CD4-positive, alpha-beta T cell treated with Interleukin-15 for 1 hour (primary cell): Measurements from ENCODE around the gene TENM3.
"Not testable (repeated sequence)": the region's sequence is repeated elsewhere in the genome, so short reads cannot be mapped to it uniquely, and the experiment has no call there.

Source experiments
- DNase-seq: peaks from one replicate; pipeline ENCODE4 v3.0.0-alpha.2; 2020

TENM3 gene

DNA sequence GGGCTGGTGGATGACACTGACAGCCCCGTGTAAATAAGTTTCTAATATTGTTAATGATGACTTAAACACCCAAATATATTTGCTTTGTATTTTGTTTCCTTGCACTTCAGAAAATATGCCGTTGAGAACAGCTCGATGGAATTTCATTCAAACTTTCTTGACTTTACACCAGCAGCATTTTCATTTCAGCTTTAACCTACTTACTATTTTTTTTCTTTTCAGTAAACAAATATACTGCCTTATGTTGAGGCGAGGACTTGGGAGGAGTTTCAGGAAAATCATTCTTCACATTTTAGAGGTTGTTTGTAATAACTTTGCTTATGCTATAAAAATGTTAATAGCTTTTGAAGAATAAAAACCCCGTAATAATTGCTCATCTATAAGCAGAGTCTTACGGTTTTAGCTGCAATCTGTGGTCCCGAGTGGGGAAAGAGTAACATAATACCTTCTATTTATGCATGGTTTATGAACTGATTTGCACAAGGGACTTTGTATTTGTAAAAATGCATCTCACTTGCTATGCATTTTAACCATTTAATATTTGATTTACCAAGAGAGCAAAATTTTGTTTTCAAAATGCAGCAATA lies 14.1 kb upstream of the TENM3 start:
- DNase-seq = no peak

DNA sequence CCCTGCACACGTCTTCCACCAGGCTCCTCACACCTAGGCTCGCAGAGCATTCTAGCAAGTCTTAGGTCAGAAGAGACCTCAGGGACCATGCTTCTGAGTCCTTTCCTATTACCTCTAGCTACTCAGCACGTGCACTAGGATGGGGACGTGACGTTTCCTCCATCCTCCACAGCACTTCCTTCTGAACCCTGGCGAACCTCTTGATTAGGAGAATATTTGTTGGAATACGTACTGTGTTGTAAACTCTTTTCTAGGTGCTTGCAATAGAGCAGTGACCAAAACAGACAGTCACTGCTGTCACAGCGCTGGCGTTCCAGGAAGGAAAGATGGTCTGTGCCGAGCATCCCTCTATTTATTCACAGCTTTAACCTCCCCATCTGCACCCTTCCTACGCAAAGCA lies 12.9 kb upstream of the TENM3 start:
- no peak for DNase-seq

DNA sequence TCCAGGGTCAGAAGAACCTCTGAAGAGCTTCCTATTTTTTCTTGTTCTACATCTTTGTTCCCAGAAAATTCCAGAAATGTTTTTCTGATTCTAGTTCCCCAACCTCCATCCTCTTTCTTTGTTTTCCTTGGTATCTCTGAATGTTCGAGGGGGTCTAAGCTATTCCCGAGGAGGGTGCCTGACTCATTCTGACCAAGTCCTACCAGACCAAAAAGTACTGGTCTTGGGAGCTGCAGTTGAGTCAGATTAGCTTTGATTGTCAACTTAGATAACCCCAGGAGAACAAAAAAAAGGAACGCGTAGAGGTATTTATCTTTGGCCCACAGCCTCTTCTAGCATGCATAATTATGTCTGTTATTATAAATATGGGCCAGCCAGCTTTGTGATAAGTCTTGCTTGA lies 12.1 kb upstream of the TENM3 start:
- no peak for DNase-seq

DNA sequence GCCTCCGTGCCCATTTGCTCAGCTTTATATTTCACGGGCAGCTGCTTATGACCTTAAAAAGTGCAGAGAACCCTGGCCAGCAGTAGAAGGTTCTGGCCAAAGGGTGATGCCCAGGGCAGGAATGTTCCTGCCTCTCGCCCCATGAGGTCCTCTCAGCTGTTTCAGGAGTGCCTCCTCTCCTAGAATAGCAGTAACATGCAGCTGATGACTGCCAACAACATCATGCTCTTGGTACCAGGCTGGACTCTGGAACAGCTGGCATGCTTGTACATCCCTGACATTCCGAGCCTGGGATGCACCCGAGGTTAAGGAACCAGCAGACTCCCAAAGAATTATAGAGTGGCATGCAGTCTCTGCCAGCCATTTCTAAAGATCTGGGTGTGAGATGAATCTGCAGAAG lies 11.7 kb upstream of the TENM3 start:
- no peak for DNase-seq

DNA sequence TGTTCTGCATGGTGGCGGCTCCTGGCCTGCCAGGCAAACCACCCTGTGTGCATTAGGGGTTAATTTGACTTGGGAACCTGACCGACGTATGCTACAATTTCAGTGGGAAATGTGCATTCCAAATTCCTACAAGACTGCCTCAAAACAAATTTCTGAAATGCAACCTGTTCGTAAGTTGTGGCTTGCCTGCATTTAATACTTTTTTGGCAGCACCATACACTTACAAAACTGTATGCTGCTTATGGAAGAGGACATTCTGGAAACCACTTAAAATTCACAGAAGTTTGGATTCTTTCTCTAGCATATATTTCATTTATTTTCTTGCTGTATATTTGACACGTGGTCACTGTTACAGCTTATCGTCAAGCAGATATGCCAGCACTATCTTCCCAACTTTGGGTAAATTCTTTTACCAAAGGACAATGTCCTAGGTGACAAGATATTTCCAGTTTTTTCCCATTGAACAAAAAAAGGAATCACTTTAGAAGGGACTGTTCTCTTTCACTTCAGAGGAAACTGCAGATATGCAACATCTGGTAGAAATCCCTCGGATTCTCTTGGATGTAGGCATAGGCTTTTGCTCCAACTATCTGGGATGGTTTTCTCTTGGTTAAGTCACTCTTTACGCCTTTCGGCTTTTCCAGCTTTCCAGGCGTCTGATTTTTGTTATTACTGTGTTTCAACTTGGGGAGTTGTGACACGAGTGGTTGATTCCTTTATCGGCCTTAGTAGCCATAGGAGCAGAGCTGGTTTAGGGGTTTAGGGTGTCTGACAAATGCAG lies 9.7 kb upstream of the TENM3 start:
- no peak for DNase-seq

DNA sequence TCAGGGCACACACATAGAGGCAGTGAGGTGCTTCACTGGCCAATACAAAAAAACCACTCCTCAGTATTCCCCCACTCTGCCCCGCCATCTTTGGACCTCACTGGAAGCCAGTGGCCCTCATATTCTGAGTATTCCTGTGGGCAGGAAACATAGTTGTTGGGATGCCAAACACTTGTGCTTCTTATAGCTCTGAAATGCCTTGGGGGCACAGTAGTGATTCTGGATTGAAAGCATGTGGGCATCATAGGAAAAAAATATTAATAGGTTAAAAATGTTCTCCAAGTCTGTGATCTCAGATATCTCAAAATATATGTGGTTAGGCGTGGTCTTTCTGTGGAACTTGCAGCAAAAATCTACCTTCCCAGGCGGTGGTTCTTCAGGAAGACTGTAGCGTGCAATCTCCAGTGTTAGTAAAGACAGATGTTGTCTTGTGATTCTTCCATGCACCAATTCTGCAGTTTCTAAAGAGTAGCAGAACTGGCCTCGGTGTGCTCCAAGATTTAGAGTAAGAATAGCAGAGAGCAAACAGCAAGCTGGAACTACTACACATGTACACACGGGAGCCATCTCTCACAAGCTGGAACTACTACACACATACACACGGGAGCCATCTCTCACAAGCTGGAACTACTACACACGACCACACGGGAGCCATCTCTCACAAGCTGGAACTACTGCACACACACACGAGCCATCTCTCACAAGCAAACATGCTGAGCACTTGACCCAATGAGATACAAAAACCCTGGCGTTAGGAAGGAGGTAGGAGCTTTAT lies 8.0 kb upstream of the TENM3 start:
- DNase-seq = no peak

DNA sequence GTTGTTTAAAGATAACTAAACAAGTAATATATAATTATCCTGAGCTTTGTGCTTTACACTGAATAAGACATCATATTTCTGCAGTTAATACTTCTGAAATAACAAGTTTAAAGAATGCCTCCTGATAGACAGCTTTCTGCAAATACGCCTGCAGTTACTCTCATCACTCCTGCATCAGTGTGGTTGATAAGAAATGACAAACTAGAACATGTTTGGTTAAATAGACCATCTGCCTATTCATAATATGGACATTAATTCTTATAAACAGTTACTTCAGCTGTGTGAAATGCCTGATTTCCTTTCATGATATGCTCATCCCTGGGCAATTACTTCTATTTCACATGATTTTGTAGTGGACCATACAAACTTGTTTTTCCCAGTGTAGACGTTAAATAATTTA lies 7.0 kb upstream of the TENM3 start:
- DNase-seq = no peak

DNA sequence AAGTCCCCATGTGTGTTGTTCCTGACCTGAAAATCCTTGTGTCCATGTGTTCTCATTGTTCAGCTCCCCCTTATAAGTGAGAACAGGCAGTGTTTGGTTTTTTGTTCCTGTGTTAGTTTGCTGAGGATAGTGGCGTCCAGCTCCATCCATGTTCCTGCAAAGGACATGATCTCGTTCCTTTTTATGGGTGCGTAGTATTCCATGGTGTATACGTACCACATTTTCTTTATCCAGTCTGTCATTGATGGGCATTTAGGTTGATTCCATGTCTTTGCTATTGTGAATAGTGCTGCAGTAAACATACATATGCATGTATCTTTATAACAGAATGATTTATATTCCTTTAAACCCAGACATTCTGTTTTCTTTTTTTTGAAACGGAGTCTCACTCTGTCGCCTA lies 6.2 kb upstream of the TENM3 start:
- DNase-seq = not testable (repeated sequence)

DNA sequence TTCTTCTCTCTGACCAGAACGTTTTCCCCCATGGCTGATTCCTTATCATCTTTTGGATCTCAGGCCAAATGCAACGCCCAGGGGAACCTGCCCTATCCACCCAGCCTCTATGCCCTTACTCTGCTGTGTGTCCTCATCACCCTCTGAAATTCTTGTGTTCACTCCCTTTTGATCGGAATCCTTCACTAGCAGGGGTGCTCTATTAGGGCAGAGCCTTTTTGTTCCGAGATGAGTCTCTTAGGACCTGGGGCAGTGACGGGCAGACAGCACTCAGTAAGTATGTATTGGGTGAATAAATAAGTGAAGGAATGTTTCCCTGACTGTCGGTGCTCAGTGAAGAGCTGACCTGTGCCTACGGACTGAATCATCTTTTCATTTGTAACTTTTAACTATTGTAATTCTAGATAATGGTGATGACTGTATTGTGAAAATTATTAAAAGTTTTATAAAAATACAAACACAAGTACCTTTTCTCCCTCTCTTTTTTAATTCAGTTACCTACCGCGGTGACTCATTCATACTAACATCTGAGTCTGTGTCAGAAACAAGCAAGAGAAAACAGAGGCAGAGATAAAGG lies 4.8 kb upstream of the TENM3 start:
- no peak for DNase-seq

DNA sequence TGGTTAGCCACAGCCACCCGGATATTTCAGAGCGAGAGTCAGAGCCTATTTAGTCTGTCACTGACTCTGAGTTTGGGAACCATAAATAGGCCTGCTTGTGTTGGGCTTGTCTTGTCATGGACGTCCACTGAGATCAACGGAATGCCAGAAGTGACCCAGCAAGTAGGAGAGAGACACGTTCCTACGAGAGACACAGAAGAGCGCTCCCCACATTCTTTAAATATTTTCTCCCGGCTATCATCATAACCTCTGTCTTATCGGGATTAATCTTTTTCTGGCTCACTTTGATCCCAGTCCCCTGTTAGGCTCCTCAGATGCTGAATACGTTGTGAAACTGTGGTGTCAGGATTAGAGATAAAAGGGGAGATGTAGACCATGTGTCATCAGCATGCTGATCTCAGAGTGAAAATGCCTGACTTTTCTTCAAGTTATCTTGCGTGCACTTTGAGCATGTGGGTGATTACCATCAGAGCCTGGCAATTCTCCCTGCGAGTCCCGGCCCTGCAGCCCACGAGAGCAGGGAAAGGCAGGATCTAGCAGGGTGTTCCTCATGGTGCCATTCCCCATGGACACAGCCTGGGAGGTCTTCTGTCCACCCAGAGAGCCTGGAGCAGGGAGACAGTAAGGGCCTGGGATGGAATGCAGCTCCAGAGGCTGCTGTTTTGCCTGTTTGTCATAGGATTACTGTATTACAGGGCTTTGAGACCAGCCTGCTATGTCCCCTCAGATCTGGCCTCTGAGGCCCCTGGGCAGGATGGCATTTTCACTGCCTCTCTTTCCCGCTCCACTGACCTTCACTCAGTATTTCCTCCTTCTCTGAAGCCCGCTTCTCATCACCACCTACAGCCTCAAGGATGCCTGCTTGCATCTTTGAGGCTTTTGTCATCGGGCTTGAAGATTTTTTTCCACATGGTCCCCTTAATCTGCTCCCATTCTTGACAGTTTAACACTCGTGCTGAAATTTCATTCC lies 2.8 kb upstream of the TENM3 start:
- no peak for DNase-seq

DNA sequence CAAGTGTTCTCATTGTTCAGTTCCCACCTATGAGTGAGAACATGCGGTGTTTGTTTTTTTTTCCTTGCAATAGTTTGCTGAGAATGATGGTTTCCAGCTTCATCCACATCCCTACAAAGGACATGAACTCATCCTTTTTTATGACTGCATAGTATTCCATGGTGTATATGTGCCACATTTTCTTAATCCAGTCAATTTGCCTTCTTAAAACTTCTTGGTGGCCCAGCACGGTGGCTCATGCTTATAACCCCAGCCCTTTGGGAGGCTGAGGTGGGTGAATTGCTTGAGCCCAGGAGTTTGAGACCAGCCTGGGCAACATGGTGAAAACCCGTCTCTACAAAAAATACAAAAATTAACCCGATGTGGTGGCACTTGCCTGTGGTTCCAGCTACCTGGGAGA lies 942 bp upstream of the TENM3 start:
- not testable (repeated sequence) for DNase-seq

DNA sequence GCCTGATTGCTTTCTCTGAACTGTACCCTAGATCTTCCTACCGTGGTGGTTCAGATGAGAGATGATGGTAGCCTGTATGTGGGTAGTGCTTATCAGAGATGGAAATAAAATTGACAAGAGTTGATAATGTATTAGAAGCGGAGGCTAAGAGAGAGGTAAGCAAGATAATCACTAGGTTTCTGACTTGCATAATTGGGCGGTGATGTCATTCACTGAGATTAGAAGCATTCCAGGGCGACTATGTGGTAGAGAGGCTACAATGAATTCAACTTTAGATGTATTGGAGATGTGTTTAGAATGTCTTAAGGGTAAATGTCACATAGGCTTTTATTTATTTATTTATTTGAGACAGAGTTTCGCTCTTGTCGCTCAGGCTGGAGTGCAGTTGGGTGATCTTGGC lies 415 bp upstream of the TENM3 start:
- DNase-seq = no peak

DNA sequence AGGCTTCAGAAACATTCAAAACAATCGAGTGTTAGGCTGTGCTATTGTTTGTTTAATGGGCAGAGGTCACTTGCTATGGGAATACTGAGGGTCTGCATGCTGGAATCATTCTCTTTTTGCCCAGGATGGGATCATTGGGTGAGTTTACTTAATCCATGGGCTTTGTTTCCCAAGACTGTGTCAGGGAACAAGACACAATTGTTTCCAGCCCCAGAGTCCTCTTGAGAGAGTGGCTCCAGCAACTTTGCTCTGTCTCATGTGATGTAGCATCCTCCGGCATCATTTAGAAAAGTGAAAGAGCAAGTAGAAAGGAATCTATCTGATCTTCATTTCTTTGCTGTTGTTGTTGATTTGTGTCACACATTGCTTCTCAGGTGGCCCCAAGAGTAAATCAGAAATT lies 1.8 kb downstream of the TENM3 start:
- DNase-seq = no peak

DNA sequence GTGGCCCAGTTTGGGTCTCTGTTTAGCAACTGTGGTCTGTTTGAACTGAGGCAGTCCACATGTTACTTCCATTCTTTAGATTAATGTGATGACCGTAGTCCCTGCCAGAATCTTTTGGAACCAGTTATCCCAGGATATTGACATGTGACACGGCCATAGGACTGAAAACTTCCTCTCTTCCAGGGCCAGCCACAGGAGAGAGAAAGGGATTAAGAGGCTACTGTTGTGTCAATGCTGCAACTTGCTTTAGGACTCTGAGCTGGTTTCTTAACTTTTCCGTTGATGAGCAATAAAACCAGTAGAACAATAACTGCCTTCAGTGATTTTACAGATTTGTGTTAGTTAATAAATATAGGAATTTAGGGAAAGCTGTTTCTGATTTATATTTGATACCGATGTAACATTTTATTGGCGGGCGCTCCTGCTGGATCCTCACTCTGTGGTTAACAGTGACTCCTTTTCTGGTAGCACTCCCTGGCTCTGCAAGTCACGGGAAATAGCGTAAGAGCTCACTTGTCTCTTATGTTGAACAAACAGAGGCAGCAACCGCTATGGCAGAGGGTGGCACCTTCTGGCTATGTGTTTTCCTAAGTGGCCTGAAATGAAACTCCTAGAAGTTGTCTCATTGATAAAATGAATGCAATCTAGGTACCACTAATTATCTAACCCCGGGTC lies 2.5 kb downstream of the TENM3 start:
- DNase-seq = no peak

DNA sequence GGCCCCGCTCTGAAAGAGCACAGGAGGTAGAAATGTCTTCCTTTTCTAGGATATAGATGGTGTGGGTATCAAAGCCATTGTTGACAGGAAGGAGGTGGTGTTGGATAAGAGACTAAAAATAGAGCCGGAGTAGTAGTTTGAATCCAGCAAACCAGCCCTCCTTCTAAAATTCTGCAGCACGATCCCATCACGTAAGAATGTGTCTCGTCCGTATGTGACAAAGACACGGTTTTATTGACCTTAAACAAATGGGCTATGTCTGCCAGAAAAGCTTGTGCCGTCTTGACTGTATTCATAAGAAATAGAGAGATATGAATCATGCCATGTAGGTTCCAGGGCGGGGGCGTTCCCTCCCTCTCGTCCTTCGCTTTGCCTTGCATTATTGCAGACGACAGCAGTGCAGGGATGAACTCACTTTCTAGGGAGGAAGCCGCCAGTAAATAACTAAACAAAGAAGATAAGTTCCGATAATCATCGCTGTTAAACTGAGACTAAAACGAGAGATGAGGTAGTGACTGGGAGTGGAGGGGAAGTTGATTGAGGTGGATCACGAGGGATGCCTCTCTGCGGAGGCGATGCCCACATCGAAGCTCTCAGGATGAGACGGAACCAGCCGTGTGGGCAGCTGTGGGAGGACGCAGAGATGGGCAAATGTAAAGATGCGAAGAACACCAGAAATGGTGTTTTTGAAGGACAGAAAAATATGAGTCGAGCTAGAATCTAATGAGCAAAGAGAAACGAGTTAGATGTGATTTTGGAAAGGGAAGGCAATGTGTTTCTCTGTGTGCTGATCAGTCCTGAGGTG lies 3.4 kb downstream of the TENM3 start:
- no peak for DNase-seq

DNA sequence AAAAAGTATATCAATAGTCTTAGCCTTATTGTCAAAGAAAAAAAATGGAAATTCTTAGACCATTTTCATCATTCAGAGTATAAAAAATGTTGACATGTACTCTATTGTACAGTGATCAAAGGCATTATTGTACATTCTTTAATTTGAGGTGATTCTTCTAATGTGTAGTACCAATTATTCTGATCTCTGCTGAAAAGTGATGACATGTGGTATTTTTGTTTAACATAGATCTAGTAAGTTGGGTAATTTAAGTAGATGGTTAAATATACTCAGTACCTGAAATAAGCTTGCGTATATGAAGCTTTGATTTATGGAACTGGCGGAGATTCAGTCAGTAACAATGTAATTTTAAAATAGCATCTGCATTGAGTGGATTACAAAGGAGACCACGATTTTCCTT lies 5.1 kb downstream of the TENM3 start:
- DNase-seq = no peak

DNA sequence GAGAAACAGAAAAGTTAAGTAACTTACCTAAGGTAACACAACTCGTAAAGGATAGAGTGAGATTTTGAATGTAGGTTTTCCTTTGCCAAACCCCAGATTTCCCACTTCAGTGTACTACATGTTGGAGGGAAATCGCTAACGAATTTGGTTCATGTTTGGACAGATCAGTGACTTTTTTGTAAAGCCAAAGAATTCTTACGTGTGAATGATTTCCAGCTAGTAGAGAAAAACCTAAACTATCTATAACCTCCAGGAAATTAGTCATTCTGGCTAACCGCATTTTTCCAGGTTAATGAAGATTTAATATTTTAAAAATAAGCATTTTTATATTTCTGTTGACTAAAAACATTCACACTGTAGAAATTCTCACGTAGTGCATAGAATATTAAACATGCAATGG lies 7.2 kb downstream of the TENM3 start:
- DNase-seq = no peak

DNA sequence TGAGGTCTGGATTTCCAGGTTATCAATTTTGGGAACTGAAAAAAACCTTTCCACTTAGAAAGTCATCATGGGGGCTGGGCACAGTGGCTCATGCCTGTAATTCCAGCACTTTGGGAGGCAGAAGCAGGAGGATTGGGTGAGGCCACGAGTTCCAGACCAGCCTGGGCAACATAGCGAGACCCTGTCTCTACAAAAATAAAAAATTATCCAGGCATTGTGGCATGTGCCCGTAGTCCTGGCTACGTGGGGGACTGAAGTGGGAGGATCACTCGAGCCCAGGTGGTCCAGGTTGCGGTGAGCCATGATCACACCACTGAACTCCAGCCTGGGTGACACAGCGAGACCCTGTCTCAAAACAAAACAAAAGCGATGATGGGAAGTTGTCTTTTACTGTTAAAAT lies 7.9 kb downstream of the TENM3 start:
- DNase-seq = no peak

DNA sequence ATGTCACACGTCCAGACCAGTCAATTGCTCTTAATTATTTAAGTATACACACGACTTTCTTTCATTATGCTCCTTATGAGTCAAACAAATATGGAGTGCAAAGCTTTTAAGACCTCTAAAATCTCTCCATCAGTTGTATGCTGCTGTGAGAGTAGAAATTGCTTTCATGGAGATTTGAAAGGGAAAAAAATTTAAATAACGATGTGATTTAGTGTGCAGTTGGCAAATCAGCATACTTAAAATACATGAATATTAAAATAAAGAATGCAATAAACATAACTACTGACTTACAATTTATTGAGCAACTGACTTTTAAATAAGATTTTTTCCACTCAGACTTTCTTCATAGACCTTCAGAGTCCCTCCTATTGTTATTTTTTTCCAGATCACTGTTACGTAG lies 9.0 kb downstream of the TENM3 start:
- no peak for DNase-seq

DNA sequence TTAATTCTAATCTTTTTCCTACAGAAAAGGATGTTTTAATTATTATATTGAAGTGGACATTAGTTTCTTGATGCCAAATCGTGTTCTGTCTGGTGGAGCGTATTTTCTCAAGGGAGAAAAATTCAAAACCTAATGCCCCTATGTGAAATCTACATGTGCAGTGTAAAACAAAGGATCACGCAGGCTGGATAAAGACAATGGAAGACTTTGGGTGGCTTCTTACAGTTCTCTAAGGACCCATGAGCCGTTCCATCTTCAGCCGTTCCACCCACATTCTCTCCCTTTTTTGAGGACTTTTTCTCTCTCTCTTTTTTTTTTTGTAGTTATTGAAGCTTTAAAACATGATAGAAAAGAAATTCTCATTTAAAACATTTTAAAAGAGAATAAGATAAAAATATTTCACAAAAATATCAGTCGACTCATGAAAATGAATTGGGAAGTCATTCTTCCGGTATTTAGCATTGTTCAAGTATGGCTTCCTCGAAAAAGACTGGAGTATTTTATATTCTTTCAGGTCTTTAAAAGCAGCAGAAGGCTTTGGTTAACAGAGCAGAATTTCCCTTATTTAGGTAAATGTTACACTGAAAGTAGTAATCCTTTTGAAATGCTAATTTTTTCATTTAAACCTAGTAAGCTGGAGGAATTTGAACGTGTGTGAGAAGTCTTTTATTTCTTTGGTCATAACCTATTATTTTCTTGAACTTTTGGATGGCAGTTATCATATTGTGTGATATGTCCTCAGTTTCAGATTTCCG lies 11.0 kb downstream of the TENM3 start:
- DNase-seq = no peak
